ENCODE results near the gene FHDC1.

The FHDC1 gene

GRCh38 chr4:152957437-152958171, 21.5 kb downstream of the FHDC1 start:
- no peak for DNase-seq (ENCODE audit: low read depth)

- DNase-seq (ENCODE audit: low read depth): no peak
Observed at GRCh38 chr4:152959080-152959479, 23.0 kb downstream of the FHDC1 start.

- no peak for DNase-seq (ENCODE audit: low read depth)
Observed at GRCh38 chr4:152960082-152960481, 24.0 kb downstream of the FHDC1 start.

GRCh38 chr4:152961014-152961772, 25.1 kb downstream of the FHDC1 start:
- no peak for DNase-seq (ENCODE audit: low read depth)

GRCh38 chr4:152961773-152962115, 25.6 kb downstream of the FHDC1 start:
- DNase-seq (ENCODE audit: low read depth): no peak

GRCh38 chr4:152962150-152962549, 26.0 kb downstream of the FHDC1 start:
- no peak for DNase-seq (ENCODE audit: low read depth)

GRCh38 chr4:152964335-152964734, 28.2 kb downstream of the FHDC1 start:
- DNase-seq (ENCODE audit: low read depth): no peak

GRCh38 chr4:152965611-152966010, 29.5 kb downstream of the FHDC1 start:
- DNase-seq (ENCODE audit: low read depth): no peak

GRCh38 chr4:152967907-152968306, 31.8 kb downstream of the FHDC1 start:
- no peak for DNase-seq (ENCODE audit: low read depth)

GRCh38 chr4:152968806-152969394, 32.8 kb downstream of the FHDC1 start:
- no peak for DNase-seq (ENCODE audit: low read depth)

- DNase-seq (ENCODE audit: low read depth): no peak
Observed at GRCh38 chr4:152970102-152970820, 34.1 kb downstream of the FHDC1 start.

GRCh38 chr4:152971053-152971452, 34.9 kb downstream of the FHDC1 start:
- DNase-seq (ENCODE audit: low read depth): no peak

GRCh38 chr4:152972821-152973628, 36.9 kb downstream of the FHDC1 start:
- no peak for DNase-seq (ENCODE audit: low read depth)

GRCh38 chr4:152973629-152974467, 37.7 kb downstream of the FHDC1 start:
- DNase-seq (ENCODE audit: low read depth): no peak

GRCh38 chr4:152974468-152975379, 38.6 kb downstream of the FHDC1 start:
- DNase-seq (ENCODE audit: low read depth): no peak

GRCh38 chr4:152975380-152976211, 39.5 kb downstream of the FHDC1 start:
- no peak for DNase-seq (ENCODE audit: low read depth)

- no peak for DNase-seq (ENCODE audit: low read depth)
Observed at GRCh38 chr4:152976212-152976761, 40.2 kb downstream of the FHDC1 start.

GRCh38 chr4:152979731-152980330, 43.7 kb downstream of the FHDC1 start:
- no peak for DNase-seq (ENCODE audit: low read depth)
